GM11168 (cell line): ENCODE measurements around the gene HP1BP3.
"Not testable (repeated sequence)": the region's sequence is repeated elsewhere in the genome, so short reads cannot be mapped to it uniquely, and the experiment has no call there.

Source experiments
- in situ Hi-C: fragments of 300-500 bp; cut with MboI; formaldehyde crosslinking; loops from one replicate; pipeline ENCODE4 v1.12.0; 2022; ENCODE audit warnings: low sequenced_read_pairs; ENCODE audit not compliant: unreplicated experiment

HP1BP3 gene, protein sequence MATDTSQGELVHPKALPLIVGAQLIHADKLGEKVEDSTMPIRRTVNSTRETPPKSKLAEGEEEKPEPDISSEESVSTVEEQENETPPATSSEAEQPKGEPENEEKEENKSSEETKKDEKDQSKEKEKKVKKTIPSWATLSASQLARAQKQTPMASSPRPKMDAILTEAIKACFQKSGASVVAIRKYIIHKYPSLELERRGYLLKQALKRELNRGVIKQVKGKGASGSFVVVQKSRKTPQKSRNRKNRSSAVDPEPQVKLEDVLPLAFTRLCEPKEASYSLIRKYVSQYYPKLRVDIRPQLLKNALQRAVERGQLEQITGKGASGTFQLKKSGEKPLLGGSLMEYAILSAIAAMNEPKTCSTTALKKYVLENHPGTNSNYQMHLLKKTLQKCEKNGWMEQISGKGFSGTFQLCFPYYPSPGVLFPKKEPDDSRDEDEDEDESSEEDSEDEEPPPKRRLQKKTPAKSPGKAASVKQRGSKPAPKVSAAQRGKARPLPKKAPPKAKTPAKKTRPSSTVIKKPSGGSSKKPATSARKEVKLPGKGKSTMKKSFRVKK

DNA sequence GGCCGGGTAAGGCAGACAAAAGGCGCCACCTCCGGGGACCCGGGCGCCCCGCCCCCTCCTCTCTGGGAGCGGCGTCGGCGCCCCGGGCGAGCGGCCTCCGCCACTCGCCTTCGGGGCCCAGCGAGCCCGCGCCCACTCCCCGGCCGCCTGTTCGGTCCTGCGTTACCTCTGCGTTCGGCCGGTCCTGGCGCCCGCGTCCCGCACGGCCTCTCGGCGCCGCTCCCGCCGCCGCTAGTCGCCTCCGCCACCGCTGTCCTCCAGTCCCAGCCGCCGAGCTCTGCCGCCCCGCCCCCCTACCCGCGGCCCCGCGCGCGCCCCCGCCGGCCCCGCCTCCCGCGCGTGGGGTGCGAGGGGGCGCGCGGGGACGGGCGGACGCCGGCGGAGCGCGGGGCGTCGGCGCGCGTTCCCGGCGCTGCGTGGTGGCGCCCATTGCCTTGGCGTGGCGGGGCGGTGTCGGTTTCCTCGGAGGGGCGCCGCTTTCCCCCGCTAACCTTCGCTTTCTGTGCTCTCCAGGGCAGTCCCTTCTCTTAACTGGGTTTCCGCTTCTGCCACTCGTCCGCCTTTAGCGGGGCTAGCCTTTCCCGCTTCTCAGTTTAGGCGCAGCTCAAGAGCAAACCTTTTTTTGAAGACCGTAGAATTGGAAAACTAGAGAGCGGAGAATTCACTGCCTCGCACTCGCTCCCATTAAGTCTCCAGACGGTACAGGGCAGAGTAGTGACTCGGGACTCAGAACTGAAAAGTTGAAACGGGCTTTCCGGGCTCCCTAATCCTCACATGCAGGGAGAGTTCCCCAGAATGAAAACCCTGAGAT lies at the start of gene HP1BP3:
Gene HP1BP3 (minus strand): TSS at position 279 of the 811 bp plus-strand sequence. CDS start 6,867 bp downstream, outside the sequence.
- in situ Hi-C loops = no loop called here

DNA sequence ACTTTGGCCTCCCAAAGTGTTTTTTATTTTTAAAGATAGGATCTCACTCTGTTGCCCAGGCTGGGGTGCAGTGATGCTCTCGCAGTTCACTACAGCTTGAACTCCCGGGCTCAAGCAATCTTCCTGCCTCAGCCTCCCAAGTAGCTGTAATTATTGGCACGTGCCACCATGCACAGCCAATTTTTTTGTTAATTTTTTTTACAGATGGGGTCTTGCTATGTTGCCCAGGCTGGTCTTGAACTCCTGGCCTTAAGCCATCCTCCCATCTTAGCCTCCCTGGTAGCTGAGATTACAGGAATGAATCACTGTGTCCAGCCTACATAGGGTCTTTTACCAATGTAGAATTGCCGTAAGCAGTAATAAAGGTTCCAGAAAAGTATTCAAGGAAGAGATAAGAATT lies 49.1 kb upstream of the HP1BP3 start:
- in situ Hi-C loops = no loop called here

DNA sequence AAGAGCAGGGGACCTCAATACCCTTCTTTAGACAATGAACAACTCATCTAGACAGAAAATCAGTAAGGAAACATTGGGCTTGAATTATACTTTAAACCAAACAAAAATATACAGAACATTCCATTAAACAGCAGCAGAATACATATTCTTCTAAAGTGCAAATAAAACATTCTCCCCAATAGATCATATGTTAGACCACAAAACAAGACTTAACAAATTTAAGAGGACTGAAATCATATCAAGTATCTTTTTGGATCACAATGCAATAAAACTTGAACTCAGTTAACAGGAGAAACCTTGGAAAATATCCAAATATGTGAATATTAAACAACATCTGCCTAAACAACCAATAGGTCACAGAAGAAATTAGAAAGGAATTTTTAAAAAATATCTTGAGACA lies 47.7 kb upstream of the HP1BP3 start:
- in situ Hi-C loops = no loop called here

DNA sequence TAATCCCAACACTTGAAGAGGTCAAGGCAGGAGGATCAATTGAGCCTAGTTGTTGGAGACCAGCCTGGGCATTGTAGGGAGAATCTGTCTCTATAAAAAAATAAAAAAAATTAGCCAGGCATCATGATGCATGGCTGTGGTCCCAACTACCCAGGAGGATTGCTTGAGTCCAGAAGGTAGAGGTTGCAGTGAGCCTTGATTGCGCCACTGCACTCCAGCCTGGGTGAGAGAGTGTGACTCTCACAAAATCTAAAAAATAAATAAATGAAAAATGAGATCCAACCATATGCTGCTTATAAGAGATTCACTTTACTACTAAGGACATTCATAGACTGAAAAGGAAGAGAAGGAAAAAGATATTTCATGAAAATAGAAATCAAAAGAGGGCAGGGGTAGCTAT lies 47.1 kb upstream of the HP1BP3 start:
- in situ Hi-C loops = no loop called here

DNA sequence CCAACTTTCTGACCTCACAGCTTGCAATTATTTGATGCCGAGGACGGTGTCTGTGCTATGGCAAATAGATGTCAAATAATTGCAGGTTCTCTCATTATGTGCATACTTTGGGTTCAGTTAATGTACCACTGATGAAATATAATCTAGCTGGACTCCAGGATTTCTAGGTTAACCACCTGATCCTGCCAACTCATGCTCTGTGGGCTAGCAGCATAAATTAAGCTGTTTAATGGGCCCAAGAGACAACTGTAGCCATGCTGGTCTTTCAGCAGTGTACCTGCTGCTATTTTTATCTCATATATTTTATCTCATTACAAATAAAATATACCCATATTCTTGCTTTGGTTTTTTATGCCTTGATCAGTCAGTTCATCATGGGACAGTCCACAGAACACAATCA lies 43.3 kb upstream of the HP1BP3 start:
- in situ Hi-C loops = no loop called here

DNA sequence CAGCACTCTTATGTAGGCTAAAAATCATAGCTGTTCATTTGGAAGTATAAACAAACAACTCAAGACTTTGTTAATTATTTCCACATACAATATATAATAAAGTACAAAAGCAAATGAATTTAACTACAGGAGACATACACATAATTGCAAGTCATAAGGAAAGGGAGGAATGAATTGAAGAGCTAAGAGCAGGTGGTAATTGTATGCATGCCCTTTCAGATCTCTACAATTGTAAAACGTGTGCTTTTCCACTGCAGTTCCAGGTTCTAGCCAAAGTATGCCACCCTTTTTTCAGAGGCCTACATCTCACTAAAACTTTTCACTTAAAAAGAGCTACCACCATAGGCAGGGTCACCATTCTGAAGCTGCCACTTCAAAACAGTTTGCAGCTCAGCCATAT lies 42.8 kb upstream of the HP1BP3 start:
- in situ Hi-C loops = no loop called here

DNA sequence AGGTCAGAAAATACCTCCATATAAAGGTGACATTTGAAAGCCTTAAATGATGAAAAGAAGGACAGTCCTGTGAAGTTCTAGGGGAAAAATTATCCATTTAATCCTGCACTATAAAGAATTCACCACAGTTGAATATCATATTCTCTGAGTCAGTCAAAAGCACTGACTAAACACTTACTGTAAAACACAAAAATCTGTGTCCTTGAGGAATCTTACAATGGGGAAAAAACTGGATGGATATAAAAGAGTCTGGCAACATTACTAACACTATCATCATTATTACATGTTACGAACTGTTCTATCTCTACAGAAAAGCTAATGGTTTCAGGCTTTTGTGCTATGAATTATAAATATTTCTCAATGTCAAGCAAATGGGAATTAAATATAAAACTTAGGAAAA lies 42.4 kb upstream of the HP1BP3 start:
- in situ Hi-C loops = no loop called here

DNA sequence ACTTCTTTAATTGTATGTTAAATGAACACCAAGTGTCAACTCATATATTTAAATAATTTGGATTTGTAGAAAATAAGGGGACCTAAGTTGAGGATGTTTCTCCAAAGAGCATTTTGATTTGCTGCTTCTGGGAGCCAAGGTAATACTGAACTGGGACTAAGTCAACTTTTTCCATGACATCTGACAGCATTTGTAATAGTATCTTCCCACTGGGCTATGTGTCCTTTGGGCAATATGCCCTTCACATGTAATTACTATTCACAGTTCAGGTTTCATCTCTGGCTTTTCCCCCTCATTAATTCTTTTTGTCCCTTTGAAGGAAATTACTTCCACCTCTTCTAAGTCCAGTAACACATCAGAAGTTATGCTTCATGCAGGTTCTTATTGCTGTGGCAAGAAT lies 36.7 kb upstream of the HP1BP3 start:
- in situ Hi-C loops = no loop called here

DNA sequence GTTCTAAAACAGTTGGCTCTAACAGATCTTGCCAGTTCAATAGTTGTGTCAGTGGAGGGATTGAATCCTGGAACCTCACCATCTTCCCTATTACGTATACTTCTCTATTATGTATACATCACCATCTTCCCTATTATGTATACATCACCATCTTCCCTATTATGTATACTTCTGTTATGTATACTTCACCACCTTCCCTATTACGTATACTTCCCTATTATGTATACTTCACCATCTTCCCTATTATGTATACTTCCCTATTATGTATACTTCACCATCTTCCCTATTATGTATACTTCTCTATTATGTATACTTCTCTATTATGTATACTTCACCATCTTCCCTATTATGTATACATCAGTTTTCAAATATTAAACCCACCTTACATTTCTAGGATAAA lies 34.4 kb upstream of the HP1BP3 start:
- in situ Hi-C loops = no loop called here

DNA sequence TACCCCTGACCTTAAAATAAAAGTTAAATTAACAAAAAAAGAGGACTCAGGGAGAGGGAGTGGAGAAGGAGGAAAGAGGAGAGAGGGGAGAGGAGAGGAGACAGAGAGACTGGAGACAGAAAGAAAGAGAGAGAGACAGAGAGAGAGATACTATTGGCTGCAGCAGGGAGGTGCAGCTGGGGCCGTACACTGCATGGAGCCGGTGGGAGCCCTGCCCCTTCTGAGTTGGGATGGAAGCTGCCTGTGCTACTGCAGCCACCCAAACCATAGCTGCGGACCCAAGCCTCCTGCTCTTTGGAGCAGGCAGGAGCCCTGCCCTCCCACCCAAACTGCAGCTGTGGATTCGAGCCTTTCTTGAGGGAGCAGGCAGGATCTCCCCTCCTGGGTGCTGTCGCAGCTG lies 32.7 kb upstream of the HP1BP3 start:
- in situ Hi-C loops = no loop called here

DNA sequence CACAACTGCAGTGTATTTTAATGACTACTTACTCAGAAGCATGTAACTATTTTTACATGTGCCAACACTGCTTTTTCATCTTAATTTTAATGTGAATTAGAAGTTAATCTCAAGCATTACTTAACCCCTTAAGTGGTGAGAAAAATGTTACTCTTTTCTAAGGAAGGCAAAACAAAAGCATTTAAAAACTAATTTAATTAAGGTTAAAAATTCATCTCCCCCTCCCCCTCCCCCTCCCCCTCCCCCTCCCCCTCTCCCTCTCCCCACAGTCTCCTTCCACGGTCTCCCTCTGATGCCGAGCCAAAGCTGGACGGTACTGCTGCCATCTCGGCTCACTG lies 27.4 kb upstream of the HP1BP3 start:
- in situ Hi-C loops = no loop called here

DNA sequence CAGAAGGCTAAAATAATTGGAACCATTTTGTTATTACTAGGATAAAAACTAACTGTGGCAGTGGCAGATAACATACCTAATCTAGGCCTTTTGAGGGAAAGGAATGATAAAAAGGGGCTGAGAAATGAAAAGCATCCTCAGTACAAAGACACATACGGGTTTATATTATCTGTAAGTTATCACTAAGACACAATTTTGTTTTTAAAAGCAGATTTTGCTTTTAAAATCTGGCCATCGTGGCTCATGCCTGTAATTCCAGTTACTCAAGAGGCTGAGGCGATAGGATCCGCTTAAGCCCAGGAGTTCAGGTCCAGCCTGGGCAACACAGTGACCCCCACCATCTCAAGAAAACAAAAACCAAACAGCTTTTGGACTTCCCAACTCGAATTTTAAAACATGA lies 24.8 kb upstream of the HP1BP3 start:
- in situ Hi-C loops = no loop called here

DNA sequence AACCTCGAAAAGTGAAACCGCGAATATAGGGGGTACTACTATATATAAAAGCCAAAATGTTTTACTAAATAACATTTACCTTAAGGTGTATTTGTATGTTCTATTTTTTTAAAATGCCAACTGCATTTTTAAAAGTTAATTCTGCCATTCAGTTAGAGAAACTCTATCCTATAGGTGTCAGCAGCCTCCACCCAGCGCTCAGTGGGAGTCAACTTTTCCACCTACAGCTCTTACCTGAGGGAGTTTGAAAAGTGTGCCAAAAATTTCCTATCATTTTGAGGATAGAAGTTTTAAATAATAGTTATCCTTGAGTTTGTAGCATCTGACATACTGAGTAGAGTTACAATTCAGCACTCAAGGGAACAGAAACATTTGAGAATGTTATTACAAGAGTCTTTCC lies 6.1 kb upstream of the HP1BP3 start:
- in situ Hi-C loops = no loop called here

DNA sequence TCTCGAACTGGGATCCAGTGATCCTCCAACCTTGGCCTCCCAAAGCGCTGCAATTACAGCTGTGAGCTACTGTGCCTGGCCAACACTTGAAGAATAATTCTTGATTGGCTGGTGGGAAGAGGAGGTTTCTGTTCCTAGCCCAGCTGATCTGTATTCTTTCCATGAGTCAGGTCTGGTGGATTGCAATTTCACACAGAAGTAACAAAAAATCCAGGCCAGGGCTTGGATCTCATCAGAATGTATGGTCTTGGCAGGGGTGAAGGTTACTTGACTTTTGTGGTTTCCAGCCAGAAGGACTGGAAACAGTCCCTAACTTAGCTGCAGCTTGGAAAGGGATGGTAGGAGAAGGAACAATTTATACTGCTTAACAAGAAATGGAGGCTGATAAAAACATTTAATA lies 5.1 kb upstream of the HP1BP3 start:
- in situ Hi-C loops = no loop called here

DNA sequence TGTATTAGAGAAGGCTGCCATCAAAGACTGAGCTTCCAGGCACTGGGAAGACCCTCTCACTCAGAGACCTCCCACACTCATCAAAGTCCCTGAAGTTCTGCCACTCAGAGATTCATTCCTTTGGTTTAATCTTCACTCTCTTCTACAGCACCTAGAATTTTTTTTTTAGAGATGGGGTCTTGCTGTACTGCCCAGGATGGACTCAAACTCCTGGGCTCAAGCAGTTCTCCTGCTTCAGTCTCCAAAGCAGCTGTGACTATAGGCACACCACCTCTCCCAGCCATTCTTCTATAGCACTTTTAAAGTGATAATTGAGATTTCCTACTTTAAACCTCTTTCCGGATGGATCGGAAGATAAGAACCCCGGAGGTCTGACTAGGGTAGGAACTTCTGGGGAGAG lies 3.7 kb upstream of the HP1BP3 start:
- in situ Hi-C loops = no loop called here

DNA sequence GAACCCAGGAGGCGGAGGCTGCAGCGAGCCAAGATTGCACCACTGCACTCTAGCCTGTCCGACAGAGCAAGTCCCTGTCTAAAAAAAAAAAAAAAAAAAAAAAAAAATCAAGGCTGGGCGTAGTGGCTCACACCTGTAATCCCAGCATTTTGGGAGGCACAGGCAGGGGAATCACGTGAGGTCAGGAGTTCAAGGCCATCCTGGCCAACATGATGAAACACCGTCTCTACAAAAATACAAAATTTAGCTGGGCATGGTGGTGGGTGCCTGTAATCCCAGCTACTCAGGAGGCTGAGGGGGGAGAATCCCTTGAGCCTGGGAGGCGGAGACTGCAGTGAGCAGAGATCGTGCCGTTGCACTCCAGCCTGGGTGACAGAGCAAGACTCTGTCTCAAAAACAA lies 2.5 kb upstream of the HP1BP3 start:
- in situ Hi-C loops = not testable (repeated sequence)

DNA sequence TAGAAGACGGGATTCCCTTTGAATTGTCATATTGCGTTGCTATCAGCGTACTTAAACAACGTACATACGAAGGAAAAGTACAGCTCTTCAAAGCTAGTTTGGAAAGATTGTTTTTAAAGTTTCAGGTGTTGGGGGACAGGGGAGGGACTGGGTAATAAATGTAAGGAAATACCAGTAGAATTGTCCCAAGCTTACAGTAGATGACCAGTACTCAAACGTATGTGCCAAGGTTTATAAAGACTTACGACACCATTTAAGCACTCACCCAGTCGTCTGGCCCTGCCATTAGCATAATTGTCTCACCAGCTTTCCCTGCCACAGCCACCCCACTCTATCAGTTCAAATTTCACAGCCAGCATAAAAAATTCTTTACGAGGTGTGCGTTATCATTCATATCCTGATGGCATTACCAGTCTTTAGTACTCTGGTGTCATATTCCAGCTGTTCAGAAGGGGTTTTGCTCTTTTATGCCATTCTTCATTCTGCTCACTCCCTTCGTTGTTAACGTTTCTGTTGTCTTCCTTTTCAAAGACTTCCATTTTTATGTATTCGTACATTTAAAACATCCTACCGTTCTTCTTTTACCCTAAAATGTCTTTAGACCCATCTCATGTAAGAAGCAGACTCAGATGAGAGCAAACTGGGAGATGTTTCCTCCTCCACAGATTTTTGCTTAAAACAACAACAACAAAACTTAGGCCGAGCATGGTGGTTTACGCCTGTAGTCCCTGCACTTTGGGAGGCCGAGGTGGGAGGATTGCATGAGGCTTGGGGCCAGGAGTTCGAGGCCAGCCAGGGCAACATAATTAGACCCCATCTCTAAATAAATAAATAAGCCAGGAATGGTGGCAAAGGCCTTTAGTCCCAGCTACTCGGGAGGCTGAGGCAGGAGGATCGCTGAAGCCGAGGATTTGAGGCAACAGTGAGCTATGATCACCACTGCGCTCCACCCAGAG lies 1.0 kb upstream of the HP1BP3 start:
- in situ Hi-C loops = no loop called here

DNA sequence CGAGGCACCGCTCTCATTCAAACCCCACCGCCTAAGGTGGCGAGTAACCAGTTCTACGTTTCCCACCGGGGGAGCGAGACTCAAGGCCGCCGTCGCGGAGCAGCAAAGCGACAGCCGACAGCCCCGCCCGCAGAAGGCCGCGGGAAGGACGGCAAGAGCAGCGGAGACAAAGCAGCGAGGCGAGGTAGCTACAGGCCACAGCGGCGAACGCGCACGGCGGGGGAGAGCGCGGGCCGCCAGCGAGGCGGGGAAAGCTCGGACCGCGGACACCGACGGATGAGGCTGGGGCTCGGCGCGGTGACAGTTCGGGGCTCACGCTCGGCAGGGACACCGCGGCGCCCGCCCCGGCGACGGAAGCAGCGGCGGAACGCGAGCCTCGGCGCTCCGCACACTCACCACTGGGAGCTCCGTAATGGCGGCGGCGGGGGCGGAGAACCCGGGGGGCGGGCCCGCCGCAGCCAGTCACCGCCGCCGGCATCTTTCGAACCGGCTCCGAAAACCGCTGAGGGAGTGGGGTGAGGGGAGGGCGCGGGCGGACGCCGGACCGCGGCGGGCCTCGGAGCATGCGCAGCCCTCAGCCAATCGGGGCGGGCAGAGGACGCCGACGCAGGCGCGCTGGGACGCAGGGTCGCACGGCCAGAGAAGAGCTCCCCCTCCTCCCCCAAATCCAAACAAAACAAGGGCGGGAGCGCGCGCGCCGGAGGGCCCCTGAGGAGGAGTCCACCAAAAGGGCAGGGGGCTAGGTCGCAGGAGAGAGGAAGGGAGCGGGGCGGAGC lies 666 bp downstream of the HP1BP3 start:
- in situ Hi-C loops = no loop called here

DNA sequence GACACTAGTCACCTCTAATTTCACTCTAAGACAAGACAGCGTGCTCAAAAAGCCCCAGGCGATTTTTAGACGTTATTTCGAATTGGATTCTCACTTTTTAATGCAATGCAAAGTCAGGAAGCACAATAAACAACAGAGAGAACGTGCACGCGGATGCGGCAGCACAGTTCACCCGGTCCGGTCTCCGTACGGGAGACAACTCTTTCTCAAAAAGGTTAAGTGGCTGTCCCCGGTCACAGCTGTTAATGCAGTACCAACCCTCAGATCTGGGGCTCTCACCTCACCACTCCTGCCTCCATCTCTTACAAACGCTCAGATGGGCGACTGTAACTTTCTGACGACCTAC lies 1.2 kb downstream of the HP1BP3 start:
- in situ Hi-C loops = no loop called here

DNA sequence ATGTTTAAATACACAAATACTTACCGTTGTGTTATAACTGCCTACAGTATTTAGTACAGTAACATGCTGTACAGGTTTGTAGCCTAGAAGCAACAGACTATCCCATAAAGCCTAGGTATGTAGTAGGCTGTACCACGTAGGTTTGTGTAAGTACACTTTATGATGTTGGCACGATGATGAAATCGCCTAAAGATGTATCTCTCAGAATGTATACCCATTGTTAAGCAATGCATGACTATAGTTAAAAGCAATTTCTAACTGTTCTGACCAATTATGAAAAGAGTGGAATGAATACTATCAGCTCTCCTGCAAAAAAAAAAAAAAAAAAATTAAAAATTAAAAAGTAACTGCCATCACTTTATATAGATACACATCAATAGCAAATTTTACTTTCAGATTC lies 11.4 kb downstream of the HP1BP3 start:
- in situ Hi-C loops = no loop called here
